HG03103 (cell line): ENCODE results near the gene ITGAL.
"Not testable (repeated sequence)": the region's sequence is repeated elsewhere in the genome, so short reads cannot be mapped to it uniquely, and the experiment has no call there.

Experiments
- ATAC-seq: cut with Tn5 transposase; IDR thresholded peaks from one replicate; pipeline ENCODE4 v1.9.1; 2021; ENCODE audit warnings: low read depth; ENCODE audit not compliant: unreplicated experiment

ITGAL gene

DNA sequence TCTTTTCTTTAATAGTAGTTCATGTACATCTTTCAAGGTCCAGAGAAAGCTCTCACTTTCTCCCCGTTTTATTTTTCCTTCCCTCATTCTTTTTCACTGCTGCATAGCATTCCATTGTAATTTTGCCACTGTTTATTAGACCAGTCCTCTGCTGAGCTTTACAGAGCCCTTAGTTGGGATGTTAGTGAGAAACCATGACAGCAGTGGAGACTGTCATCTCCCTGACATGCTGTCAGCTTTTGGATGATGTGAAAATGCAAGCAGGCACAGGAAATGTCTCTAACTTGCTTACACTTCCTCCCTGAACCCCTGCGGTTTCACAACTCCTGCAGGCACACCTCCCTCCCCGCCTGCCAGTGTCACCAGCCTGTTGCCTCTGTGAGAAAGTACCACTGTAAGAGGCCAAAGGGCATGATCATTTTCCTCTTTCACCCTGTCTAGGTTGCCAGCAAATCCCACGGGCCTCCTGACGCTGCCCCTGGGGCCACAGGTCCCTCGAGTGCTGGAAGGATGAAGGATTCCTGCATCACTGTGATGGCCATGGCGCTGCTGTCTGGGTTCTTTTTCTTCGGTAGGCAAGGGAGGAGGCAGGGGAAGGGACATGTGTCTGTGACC, at the start of gene ITGAL:
ITGAL (plus strand) TSS at position 415 of the 615 bp plus-strand sequence; CDS start at position 511, 96 bp downstream.
- ATAC-seq: no peak

GRCh38 chr16:30428055-30428454, 44.5 kb upstream of the ITGAL start:
- ATAC-seq: no peak

DNA sequence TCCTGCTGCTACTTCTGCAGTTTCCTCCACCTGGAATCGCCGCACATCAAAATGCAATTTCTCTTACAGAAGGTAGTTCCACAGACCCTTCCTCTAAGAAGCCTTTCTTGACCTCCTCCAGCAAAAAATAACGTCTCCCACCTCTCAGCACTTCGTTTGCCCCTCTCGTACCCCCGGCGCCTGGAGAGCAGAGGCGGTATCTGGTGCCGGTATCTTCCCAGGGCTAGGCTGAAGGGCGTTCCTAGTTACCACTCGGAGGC, 43.2 kb upstream of the ITGAL start:
- no peak for ATAC-seq

- ATAC-seq: peak; percentile 97
Observed at GRCh38 chr16:30429678-30430427, 42.7 kb upstream of the ITGAL start, which contains the start of gene DCTPP1. Gene DCTPP1 (minus strand): TSS chr16:30430030. CDS start chr16:30429980, 50 bp downstream.

DNA sequence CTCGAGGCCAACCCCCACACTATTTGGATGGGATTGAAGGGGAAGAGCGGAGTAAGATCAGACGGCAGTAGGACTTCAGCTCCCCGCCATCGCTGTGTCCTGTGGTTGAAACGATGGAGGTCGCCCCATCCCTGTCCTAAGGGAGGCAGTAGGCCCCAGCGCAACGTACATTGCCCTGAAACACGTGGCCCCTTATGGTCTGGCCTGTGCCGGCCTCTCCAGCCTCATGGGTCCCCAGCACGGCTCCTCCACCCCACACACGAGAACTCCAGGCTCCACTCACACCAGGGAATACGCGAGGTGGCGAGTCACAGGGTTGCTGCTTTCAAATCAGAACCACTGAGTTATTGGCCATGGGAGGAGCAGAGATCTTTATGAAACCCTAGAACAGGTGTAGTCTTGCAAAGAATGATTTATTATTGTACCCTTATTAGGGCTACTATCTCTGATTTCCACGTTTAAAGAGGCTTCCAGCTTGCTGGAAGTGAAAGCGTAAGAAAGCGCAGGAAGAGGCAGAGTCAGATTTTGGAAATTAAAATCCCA, 42.0 kb upstream of the ITGAL start:
- no peak for ATAC-seq

- no peak for ATAC-seq
Observed at GRCh38 chr16:30434852-30435251, 37.7 kb upstream of the ITGAL start.

- ATAC-seq: no peak
Observed at GRCh38 chr16:30437511-30438046, 35.0 kb upstream of the ITGAL start.

GRCh38 chr16:30438835-30439234, 33.7 kb upstream of the ITGAL start:
- no peak for ATAC-seq

- ATAC-seq: no peak
Observed at GRCh38 chr16:30439720-30440348, 32.7 kb upstream of the ITGAL start.

DNA sequence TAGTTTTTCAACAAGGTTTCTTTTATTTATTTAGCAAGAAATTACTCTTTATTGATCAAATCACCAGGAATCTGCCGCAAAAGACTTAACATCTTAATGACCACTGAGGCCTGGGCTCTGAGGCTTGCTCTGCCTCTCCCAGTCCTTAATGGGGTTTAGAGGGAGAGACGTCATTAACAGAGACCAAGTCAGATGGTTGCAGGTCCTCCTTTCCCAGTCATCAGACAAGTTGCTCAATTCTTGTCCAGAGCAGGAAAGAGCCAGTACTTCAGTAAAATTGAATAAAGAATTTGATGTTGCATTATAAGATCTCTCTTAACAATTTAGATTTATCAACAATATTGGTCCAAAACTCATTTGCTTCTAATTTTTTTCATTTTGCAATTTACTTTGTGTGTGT, 28.9 kb upstream of the ITGAL start:
- ATAC-seq: no peak

- no peak for ATAC-seq
Observed at GRCh38 chr16:30444231-30445148, 28.1 kb upstream of the ITGAL start.

DNA sequence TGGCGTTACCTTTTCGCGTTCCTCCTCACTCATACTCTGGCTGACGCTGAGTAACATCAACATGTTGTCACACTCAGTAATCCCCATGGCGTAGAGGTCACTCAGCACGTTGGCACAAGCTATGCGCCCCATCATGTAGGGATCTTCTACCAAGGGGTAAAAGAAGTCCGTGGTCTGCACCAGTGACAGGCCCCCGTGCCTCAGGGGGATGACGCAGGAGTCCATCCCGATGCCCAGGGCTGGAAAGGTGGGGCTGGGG, 27.5 kb upstream of the ITGAL start:
- ATAC-seq: peak; percentile 17

DNA sequence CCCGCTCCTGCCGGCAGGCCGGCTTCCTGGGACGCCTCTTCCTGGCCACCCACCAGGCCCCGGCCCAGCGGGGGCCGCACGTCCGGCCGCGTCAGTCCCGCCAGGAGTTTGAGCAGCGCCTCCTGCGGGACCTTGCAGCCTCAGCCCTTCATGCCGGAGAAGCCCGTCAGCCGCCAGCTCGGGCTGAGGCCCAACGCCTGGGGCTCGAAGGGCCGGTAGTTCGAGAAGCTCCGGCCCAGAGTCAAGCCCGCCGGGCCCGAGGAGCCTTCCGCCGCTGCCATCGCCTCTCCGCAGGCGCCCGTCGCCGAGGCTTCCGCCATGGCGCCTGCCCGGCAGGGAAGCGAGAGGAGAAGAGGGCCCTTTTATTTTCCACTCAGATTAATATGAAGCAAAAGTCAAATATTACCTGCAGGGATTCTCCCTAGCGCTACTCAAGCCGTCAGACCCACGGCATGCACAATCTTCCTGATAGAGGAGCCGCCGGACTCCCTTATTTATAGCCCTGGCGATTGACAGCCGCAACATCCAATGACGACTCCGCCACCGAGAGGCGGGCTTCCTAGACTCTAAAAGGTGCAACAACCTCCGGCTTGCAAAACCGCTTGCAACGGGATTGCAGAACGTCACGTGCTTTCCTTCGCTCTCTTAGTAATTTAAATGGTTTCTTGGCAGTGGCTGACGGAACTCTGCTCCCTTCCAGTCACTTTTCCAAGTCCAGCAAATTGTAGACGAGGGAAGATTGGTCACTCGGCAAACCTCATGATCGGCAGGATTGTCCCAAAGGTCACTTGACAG, 26.9 kb upstream of the ITGAL start, which contains the start of gene SEPHS2:
SEPHS2 (minus strand) TSS at position 467 of the 795 bp plus-strand sequence; CDS start at position 320, 147 bp downstream.
- ATAC-seq: peak; percentile 64

GRCh38 chr16:30446203-30446595, 26.3 kb upstream of the ITGAL start:
- no peak for ATAC-seq

- ATAC-seq: no peak
Observed at GRCh38 chr16:30447512-30448226, 24.9 kb upstream of the ITGAL start.

DNA sequence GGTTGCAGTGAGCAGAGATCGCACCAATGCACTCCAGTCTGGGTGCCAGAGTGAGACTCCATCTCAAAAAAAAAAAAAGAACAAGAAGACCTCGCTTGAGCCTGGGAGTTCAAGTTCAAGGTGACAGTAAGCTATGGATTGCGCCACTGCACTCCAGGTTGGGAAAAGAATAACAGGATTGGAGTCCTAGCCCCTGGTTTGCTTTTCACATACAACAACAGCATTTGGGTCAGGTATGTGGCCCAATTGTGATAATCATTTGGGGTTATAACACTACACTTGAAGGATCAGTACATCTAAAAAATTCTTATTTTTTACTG, 23.5 kb upstream of the ITGAL start:
- no peak for ATAC-seq

DNA sequence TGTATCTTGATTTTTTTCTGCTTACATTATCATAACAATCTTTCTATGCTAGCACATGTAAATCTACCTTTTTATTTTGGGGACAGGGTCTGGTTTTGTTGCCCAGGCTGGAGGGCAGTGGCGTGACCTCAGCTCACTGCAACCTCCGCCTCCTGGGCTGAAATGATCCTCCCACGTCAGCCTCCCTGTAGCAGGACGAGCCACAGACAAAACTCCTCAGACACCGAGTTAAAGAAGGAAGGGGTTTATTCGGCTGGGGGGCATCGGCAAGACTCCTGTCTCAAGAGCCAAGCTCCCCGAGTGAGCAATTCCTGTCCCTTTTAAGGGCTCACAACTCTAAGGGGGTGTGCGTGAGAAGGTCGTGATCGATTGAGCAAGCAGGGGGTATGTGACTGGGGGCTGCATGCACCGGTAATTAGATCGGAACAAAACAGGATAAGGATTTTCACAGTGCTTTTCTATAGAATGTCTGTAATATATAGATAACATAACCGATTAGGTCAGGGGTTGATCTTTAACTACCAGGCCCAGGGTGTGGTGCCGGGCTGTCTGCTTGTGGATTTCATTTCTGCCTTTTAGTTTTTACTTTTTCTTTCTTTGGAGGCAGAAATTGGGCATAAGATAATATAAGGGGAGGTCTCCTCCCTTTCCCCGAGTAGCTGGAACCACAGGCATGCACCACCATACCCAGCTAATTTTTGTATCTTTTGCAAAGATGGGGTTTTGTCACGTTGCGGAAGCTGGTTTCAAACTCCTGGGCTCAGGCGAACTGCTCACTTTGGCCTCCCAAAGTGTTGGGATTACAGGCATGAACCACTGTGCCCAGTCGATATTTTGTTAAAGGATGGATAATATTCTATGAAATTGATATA, 19.6 kb upstream of the ITGAL start:
- not testable (repeated sequence) for ATAC-seq

DNA sequence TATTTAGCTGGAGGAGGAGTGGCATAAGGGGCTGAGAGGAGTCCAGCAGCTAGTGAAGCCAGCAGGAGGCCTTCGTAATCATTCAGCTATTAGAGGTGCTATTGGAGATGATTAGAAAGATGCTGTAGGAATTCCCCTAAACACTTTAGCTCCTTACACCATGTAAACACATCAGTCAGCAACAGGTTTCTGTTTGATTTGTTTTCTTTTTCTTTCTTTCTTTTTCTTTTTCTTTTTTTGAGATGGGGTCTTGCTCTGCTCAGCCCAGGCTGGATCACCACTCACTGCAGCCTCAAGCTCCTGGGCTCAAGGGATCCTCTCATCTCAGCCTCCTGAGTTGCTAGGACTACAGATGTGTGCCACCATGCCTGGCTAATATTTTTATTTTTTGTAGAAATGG, 16.2 kb upstream of the ITGAL start:
- no peak for ATAC-seq
